Stimulated activated CD4-positive, alpha-beta T cell treated with anti-CD3 and anti-CD28 coated beads, Interleukin-12 subunit alpha, Interleukin-12 subunit beta, amount 100 ng/mL, for 4 hours (primary cell): ENCODE results near the gene SPATA25.
"Not testable (repeated sequence)": the region's sequence is repeated elsewhere in the genome, so short reads cannot be mapped to it uniquely, and the experiment has no call there.

Experiments used
- DNase-seq: peaks from one replicate; pipeline ENCODE4 v3.0.0-alpha.2; 2020

Gene SPATA25

GRCh38 chr20:45892049-45892825 lies 4.8 kb upstream of the SPATA25 start:
- DNase-seq: no peak

- peak; percentile 85 for DNase-seq
Observed at GRCh38 chr20:45890985-45891983, 3.9 kb upstream of the SPATA25 start, which contains the start of the genes CTSA and NEURL2. Gene CTSA (plus strand): TSS chr20:45891335. CDS start chr20:45891569, 234 bp downstream. Gene NEURL2 (minus strand): TSS chr20:45891208. CDS start chr20:45890991, 217 bp downstream.

GRCh38 chr20:45890077-45890984 lies 2.9 kb upstream of the SPATA25 start:
- peak; percentile 41 for DNase-seq

GRCh38 chr20:45888681-45889080 lies 1.3 kb upstream of the SPATA25 start:
- no peak for DNase-seq

GRCh38 chr20:45886590-45887345 lies 654 bp downstream of the SPATA25 start:
- DNase-seq: no peak

GRCh38 chr20:45883100-45883469 lies 4.3 kb downstream of the SPATA25 start:
- DNase-seq: no peak

- no peak for DNase-seq
Observed at GRCh38 chr20:45882469-45883099, 4.8 kb downstream of the SPATA25 start.

- peak; percentile 98 for DNase-seq
Observed at GRCh38 chr20:45880988-45881788, 6.2 kb downstream of the SPATA25 start, which contains the start of gene ZSWIM1. Gene ZSWIM1 (plus strand): TSS chr20:45881227. CDS start chr20:45882593, 1,366 bp downstream.

- no peak for DNase-seq
Observed at GRCh38 chr20:45878076-45878761, 9.2 kb downstream of the SPATA25 start.

- no peak for DNase-seq
Observed at GRCh38 chr20:45874576-45874975, 12.8 kb downstream of the SPATA25 start.

GRCh38 chr20:45874104-45874481 lies 13.3 kb downstream of the SPATA25 start:
- DNase-seq: not testable (repeated sequence)

- no peak for DNase-seq
Observed at GRCh38 chr20:45873409-45874103, 13.9 kb downstream of the SPATA25 start.

- no peak for DNase-seq
Observed at GRCh38 chr20:45872626-45873025, 14.8 kb downstream of the SPATA25 start.

- no peak for DNase-seq
Observed at GRCh38 chr20:45867819-45868176, 19.6 kb downstream of the SPATA25 start.

GRCh38 chr20:45867136-45867818 lies 20.1 kb downstream of the SPATA25 start:
- DNase-seq: no peak

- DNase-seq: no peak
Observed at GRCh38 chr20:45866454-45866853, 21.0 kb downstream of the SPATA25 start.

GRCh38 chr20:45863543-45864470 lies 23.6 kb downstream of the SPATA25 start:
- no peak for DNase-seq
